IMR-90 (cell line): ENCODE data around the gene ZNF879. TPM values are rescaled to one million over a fixed set of nuclear protein-coding genes. Genes with fewer than 3 reads are reported as not detected.

Experiments used
- ATAC-seq: fragments of 200-7000 bp; cut with Tn5 transposase; 2 replicates; pipeline ENCODE4 v1.9.1; 2020; ENCODE audit warnings: low read depth, mild to moderate bottlenecking, moderate library complexity
- BruUV-seq: library from RNA; stranded (reverse); fragments of 400-500 nt; replicated peaks from 2 replicates; lab custom pipeline; 2021; lab: Mats Ljungman, UMichigan
- CTCF ChIA-PET: fragments of 300-600 bp; formaldehyde crosslinking; extraction: SDS; loops from one replicate; lab custom pipeline; 2021; ENCODE audit warnings: antibody characterized with exemption; lab: Yijun Ruan, JAX
- POLR2A ChIA-PET: fragments of 300-600 bp; sonication (Branson Sonifier 250); formaldehyde crosslinking; loops from one replicate; lab custom pipeline; 2022; ENCODE audit warnings: antibody characterized with exemption; ENCODE audit not compliant: unreplicated experiment; lab: Charles Lee
- DNase-seq: peaks from one replicate; pipeline ENCODE4 v3.0.0; 2013
- H2AFZ ChIP-seq: replicated peaks from 2 replicates; pipeline ENCODE3; 2013; ENCODE audit warnings: low read length, mild to moderate bottlenecking; ENCODE audit not compliant: poor library complexity
- H2AK5ac ChIP-seq: 2 replicates; pipeline ENCODE4 v1.6.1; 2013; ENCODE audit warnings: low read depth, low read length, inconsistent platforms
- H2AK9ac ChIP-seq: replicated peaks from 2 replicates; pipeline ENCODE3; 2013; ENCODE audit warnings: mild to moderate bottlenecking, low read depth, low read length, moderate library complexity; ENCODE audit not compliant: poor library complexity
- H2BK120ac ChIP-seq: 2 replicates; pipeline ENCODE4 v1.6.1; 2013; ENCODE audit warnings: low read depth, low read length, inconsistent platforms
- H2BK15ac ChIP-seq: 3 replicates; pipeline ENCODE4 v1.6.1; 2013; ENCODE audit warnings: low read depth, low read length, inconsistent platforms
- H2BK20ac ChIP-seq: 2 replicates; pipeline ENCODE4 v1.6.1; 2013; ENCODE audit warnings: low read depth, mild to moderate bottlenecking, inconsistent platforms, low read length, moderate library complexity
- H2BK5ac ChIP-seq: 2 replicates; pipeline ENCODE4 v1.6.1; 2013; ENCODE audit warnings: mild to moderate bottlenecking, low read depth, low read length, inconsistent platforms; ENCODE audit not compliant: poor library complexity, severe bottlenecking
- H3K14ac ChIP-seq: replicated peaks from 2 replicates; pipeline ENCODE4 v1.6.1; 2013; ENCODE audit warnings: low read depth, low read length, inconsistent platforms
- H3K18ac ChIP-seq: 2 replicates; pipeline ENCODE4 v1.6.1; 2013; ENCODE audit warnings: low read depth, low read length, control low read depth
- H3K23ac ChIP-seq: 2 replicates; pipeline ENCODE4 v1.6.1; 2013; ENCODE audit warnings: low read depth, low read length, inconsistent platforms
- H3K27ac ChIP-seq: 2 replicates; pipeline ENCODE4 v1.5.1; 2013; ENCODE audit warnings: mild to moderate bottlenecking, control low read depth, low read length; ENCODE audit not compliant: insufficient read depth
- H3K27me3 ChIP-seq: 2 replicates; pipeline ENCODE4 v1.6.1; 2013; ENCODE audit warnings: low read length; ENCODE audit not compliant: control insufficient read depth, insufficient read depth
- H3K36me3 ChIP-seq: 2 replicates; pipeline ENCODE4 v1.6.1; 2013; ENCODE audit warnings: low read length, mixed read lengths; ENCODE audit not compliant: control insufficient read depth, insufficient read depth
- H3K4ac ChIP-seq: 2 replicates; pipeline ENCODE4 v1.6.1; 2013; ENCODE audit warnings: low read depth, low read length, inconsistent platforms
- H3K4me1 ChIP-seq: 2 replicates; pipeline ENCODE4 v1.6.1; 2013; ENCODE audit warnings: low read length, mixed read lengths; ENCODE audit not compliant: control insufficient read depth, insufficient read depth
- H3K4me2 ChIP-seq: 2 replicates; pipeline ENCODE4 v1.6.1; 2013; ENCODE audit warnings: low read depth, mild to moderate bottlenecking, control low read depth, low read length, moderate library complexity
- H3K4me3 ChIP-seq: 2 replicates; pipeline ENCODE4 v1.5.1; 2013; ENCODE audit warnings: low read depth, mild to moderate bottlenecking, control low read depth, low read length, moderate library complexity; ENCODE audit not compliant: insufficient read depth
- H3K56ac ChIP-seq: 2 replicates; pipeline ENCODE4 v1.6.1; 2013; ENCODE audit warnings: low read length, inconsistent platforms; ENCODE audit not compliant: insufficient read depth; ENCODE audit errors: extremely low read depth
- H3K79me1 ChIP-seq, 2 experiments: 2 replicates each; pipeline ENCODE4 v1.6.1; 2013; ENCODE audit warnings: low read length in 2 of 2, inconsistent platforms in 1 of 2, low read depth in 1 of 2
- H3K9ac ChIP-seq: 2 replicates; pipeline ENCODE4 v1.6.1; 2013; ENCODE audit warnings: low read depth, low read length, control low read depth
- H3K9me1 ChIP-seq: 2 replicates; pipeline ENCODE4 v1.6.1; 2013; ENCODE audit warnings: low read length, inconsistent platforms; ENCODE audit not compliant: insufficient read depth
- H3K9me3 ChIP-seq: 2 replicates; pipeline ENCODE4 v1.6.1; 2013; ENCODE audit warnings: low read length; ENCODE audit not compliant: control insufficient read depth, insufficient read depth
- H4K20me1 ChIP-seq: 2 replicates; pipeline ENCODE4 v1.6.1; 2013; ENCODE audit warnings: low read length, inconsistent platforms; ENCODE audit not compliant: insufficient read depth
- H4K5ac ChIP-seq: 2 replicates; pipeline ENCODE4 v1.6.1; 2013; ENCODE audit warnings: mild to moderate bottlenecking, low read depth, low read length, control low read depth
- H4K8ac ChIP-seq, 2 experiments: 2 replicates each; pipeline ENCODE4 v1.6.1; 2013; ENCODE audit warnings: low read depth in 2 of 2, low read length in 2 of 2, control low read depth in 1 of 2, inconsistent platforms in 1 of 2
- H4K91ac ChIP-seq: 2 replicates; pipeline ENCODE4 v1.6.1; 2013; ENCODE audit warnings: low read depth, low read length, inconsistent platforms; ENCODE audit not compliant: insufficient read depth
- BHLHE40 ChIP-seq: fragments of 150-350 bp; IDR thresholded peaks from 2 replicates; pipeline ENCODE4 v1.6.1; 2016; ENCODE audit warnings: mild to moderate bottlenecking, low read depth, low read length
- CEBPB ChIP-seq: IDR thresholded peaks from 2 replicates; pipeline ENCODE4 v1.6.1; 2012; ENCODE audit warnings: low read depth, low read length, improper control_type of control experiment
- CHD1 ChIP-seq: IDR thresholded peaks from 2 replicates; pipeline ENCODE4 v1.6.1; 2012; ENCODE audit warnings: low read depth, low read length, improper control_type of control experiment
- ELK1 ChIP-seq: fragments of 150-350 bp; IDR thresholded peaks from 2 replicates; pipeline ENCODE4 v1.6.1; 2016; ENCODE audit warnings: low read depth, mild to moderate bottlenecking, low read length, moderate library complexity, borderline replicate concordance
- FOS ChIP-seq: fragments of 150-350 bp; IDR thresholded peaks from 2 replicates; pipeline ENCODE4 v1.6.1; 2016; ENCODE audit warnings: low read depth, low read length
- MAFK ChIP-seq: IDR thresholded peaks from 2 replicates; pipeline ENCODE4 v1.6.1; 2012; ENCODE audit warnings: low read depth, low read length, improper control_type of control experiment
- MAZ ChIP-seq: IDR thresholded peaks from 2 replicates; pipeline ENCODE4 v1.6.1; 2012; ENCODE audit warnings: low read depth, mild to moderate bottlenecking, low read length, improper control_type of control experiment, moderate library complexity, borderline replicate concordance
- MXI1 ChIP-seq: IDR thresholded peaks from 2 replicates; pipeline ENCODE4 v1.6.1; 2012; ENCODE audit warnings: low read depth, mild to moderate bottlenecking, low read length, moderate library complexity, borderline replicate concordance
- NFE2L2 ChIP-seq: fragments of 150-350 bp; IDR thresholded peaks from 2 replicates; pipeline ENCODE4 v1.6.1; 2016; ENCODE audit warnings: low read depth, mild to moderate bottlenecking, low read length
- POLR2A ChIP-seq: IDR thresholded peaks from 2 replicates; pipeline ENCODE4 v1.6.1; 2012; ENCODE audit warnings: mild to moderate bottlenecking, low read depth, low read length
- RAD21 ChIP-seq: IDR thresholded peaks from 2 replicates; pipeline ENCODE4 v1.6.1; 2012; ENCODE audit warnings: low read length, improper control_type of control experiment
- RCOR1 ChIP-seq: IDR thresholded peaks from 2 replicates; pipeline ENCODE4 v1.6.1; 2012; ENCODE audit warnings: mild to moderate bottlenecking, low read length, improper control_type of control experiment; ENCODE audit not compliant: insufficient replicate concordance
- RFX5 ChIP-seq: IDR thresholded peaks from 2 replicates; pipeline ENCODE4 v1.8.0; 2012; ENCODE audit warnings: low read depth, mild to moderate bottlenecking, low read length, moderate library complexity
- SMC3 ChIP-seq: fragments of 150-350 bp; IDR thresholded peaks from 2 replicates; pipeline ENCODE4 v1.6.1; 2016; ENCODE audit warnings: low read depth, mild to moderate bottlenecking, antibody characterized with exemption, low read length, moderate library complexity
- WGBS, 2 experiments: methylation state at CpG; one replicate each; pipeline versions ENCODE4 v1.1.5 to v1.1.7; 2013; ENCODE audit warnings: missing lambda C conversion rate in 2 of 2; ENCODE audit not compliant: insufficient read length in 1 of 2; ENCODE audit errors: extremely low coverage in 2 of 2; 5-methylcytosine and 5-hydroxymethylcytosine counted together
- dilution Hi-C: fragments of 300-500 bp; cut with HindIII; formaldehyde crosslinking; loops from one replicate; pipeline ENCODE4 v1.14.3; 2018; ENCODE audit warnings: low sequenced_read_pairs; ENCODE audit not compliant: unreplicated experiment
- in situ Hi-C: fragments of 300-500 bp; cut with MboI; formaldehyde crosslinking; loops from 3 replicates; pipeline ENCODE4 v1.14.3; 2019; ENCODE audit warnings: low sequenced_read_pairs, inconsistent platforms, mixed read lengths
- intact Hi-C: fragments of 100-400 bp; cut with micrococcal nuclease; formaldehyde crosslinking; loops from 2 replicates; pipeline ENCODE4 v1.10.0; 2022
- polyA plus RNA-seq, 3 experiments: library from polyadenylated mRNA; depleted of rRNA; stranded (reverse); fragments of >200 nt; gene quantifications; 2 replicates each; pipeline ENCODE4 v1.2.3, GENCODE V29; 2012; ENCODE audit warnings: low replicate concordance in 1 of 3
- total RNA-seq: library from RNA; depleted of rRNA; stranded (reverse); fragments of >200 nt; gene quantifications from 2 replicates; pipeline ENCODE4 v1.2.3, GENCODE V29; 2012
- TF ChIP-seq, protein P1 (sequence below): fragments of 150-350 bp; IDR thresholded peaks from 2 replicates; pipeline ENCODE4 v1.6.1; 2017; ENCODE audit warnings: mild to moderate bottlenecking, antibody characterized with exemption, low read length, low read depth

Gene ZNF879
- total and polyA plus RNA-seq, 2 of the 4 experiments (the other 2 are of a cell fraction), result 1.4 to 3.4 TPM

DNA sequence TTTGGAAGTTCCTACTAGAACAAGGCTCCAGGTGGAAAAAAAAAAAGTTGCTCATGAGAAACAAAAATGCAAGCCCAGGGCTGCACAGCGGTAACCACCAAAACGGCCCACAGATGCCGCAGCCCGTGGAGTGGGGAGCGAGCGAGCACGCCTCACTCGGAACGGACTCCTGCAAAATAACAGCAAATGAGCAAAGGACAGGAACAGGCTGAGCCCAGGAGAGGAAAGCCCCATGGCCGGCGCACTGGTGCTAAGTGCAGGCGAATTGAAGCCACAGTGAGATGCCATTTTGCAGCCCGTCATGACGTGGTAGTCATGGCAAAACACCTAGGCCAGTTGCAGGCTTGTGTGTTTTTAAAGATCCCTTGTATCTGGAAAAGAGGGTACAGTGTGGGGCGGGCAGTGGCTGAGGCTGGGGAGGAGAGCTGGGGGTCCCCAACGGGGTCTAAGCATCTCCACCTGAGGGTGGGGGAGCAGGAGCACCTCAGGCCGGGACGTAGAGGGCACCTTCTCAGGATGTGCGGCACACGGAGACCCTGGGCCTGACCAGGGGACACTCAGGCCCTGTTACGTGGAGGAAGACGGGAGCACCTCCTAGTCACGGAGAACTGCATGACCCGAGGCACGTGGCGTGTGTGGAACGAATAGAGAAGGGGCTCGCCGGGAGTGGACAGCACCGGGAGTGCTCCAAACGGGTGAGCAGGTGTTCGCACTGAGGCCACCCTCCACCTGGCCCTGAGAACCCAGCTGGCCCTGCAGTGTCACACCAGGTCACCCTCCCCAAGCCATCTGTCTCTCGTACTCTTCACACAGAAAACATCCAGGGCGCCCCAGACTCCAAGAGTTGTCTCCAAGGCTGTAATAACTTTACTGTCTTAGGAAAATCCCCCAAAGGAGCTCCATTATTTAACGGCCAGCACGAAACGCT, 39.2 kb upstream of the ZNF879 start:
- Histone ChIP-seq H3K23ac (no peak overlapping the region), H3K36me3 (no peaks in the 10 kb centered on the region), H3K9me1 (no peaks in the 10 kb centered on the region), H3K14ac (no peak overlapping the region), H3K4me2 (no peak overlapping the region), H3K9ac (no peak overlapping the region), H3K27me3 (no peaks in the 10 kb centered on the region), H2BK15ac (no peak overlapping the region), H2BK5ac (no peak overlapping the region), H3K4me1 (no peaks in the 10 kb centered on the region), H2AK9ac (no peak overlapping the region), H3K4ac (no peak overlapping the region), H3K18ac (no peak overlapping the region), H3K79me1 (no peaks in the 10 kb centered on the region), H3K27ac (no peak overlapping the region), H4K91ac (no peak overlapping the region), H4K20me1 (no peaks in the 10 kb centered on the region), H2AFZ (no peak overlapping the region), H3K9me3 (peaks cover 66% of the 10 kb centered on the region), H2BK20ac (no peak overlapping the region), H3K56ac (no peak overlapping the region), H4K8ac (no peak overlapping the region), H2AK5ac (no peak overlapping the region), H2BK120ac (no peak overlapping the region), H4K5ac (no peak overlapping the region), H3K4me3 (no peak overlapping the region)
- DNase-seq (no peak), ATAC-seq (no peak)
- intact Hi-C loops (no loop called here), in situ Hi-C loops (no loop called here), dilution Hi-C loops (no loop called here)
- BruUV-seq, result no TSS peak
- POLR2A ChIA-PET, result no interaction called here
- CTCF ChIA-PET, result no interaction called here
- WGBS, 2 experiments, result 83% methylated on average over 24 of the region's 37 CpGs; no CpG with 5 or more reads in 1 of the 2 experiments
- no peak for TF ChIP-seq CEBPB
- TF ChIP-seq RFX5, result no peak
- no peak for TF ChIP-seq POLR2A
- TF ChIP-seq ELK1, result no peak
- no peak for TF ChIP-seq RAD21
- no peak for TF ChIP-seq CHD1
- TF ChIP-seq FOS, result no peak
- no peak for TF ChIP-seq NFE2L2
- no peak for TF ChIP-seq MAFK
- TF ChIP-seq BHLHE40, result no peak
- no peak for TF ChIP-seq MXI1
- TF ChIP-seq, protein P1, sequence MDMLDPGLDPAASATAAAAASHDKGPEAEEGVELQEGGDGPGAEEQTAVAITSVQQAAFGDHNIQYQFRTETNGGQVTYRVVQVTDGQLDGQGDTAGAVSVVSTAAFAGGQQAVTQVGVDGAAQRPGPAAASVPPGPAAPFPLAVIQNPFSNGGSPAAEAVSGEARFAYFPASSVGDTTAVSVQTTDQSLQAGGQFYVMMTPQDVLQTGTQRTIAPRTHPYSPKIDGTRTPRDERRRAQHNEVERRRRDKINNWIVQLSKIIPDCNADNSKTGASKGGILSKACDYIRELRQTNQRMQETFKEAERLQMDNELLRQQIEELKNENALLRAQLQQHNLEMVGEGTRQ, result no peak
- no peak for TF ChIP-seq SMC3
- TF ChIP-seq MAZ, result no peak
- no peak for TF ChIP-seq RCOR1
